HG03280 (cell line): ENCODE data around the gene VMP1.
"Not testable (repeated sequence)": the region's sequence is repeated elsewhere in the genome, so short reads cannot be mapped to it uniquely, and the experiment has no call there.

Experiments
- ATAC-seq: cut with Tn5 transposase; IDR thresholded peaks from one replicate; pipeline ENCODE4 v1.9.1; 2021; ENCODE audit warnings: mild to moderate bottlenecking, moderate library complexity; ENCODE audit not compliant: unreplicated experiment

The VMP1 gene

GRCh38 chr17:59838052-59838916 lies 130.8 kb downstream of the VMP1 start:
- no peak for ATAC-seq

GRCh38 chr17:59839651-59840328 lies 132.3 kb downstream of the VMP1 start:
- no peak for ATAC-seq

GRCh38 chr17:59840329-59841090 lies 133.1 kb downstream of the VMP1 start:
- no peak for ATAC-seq

DNA sequence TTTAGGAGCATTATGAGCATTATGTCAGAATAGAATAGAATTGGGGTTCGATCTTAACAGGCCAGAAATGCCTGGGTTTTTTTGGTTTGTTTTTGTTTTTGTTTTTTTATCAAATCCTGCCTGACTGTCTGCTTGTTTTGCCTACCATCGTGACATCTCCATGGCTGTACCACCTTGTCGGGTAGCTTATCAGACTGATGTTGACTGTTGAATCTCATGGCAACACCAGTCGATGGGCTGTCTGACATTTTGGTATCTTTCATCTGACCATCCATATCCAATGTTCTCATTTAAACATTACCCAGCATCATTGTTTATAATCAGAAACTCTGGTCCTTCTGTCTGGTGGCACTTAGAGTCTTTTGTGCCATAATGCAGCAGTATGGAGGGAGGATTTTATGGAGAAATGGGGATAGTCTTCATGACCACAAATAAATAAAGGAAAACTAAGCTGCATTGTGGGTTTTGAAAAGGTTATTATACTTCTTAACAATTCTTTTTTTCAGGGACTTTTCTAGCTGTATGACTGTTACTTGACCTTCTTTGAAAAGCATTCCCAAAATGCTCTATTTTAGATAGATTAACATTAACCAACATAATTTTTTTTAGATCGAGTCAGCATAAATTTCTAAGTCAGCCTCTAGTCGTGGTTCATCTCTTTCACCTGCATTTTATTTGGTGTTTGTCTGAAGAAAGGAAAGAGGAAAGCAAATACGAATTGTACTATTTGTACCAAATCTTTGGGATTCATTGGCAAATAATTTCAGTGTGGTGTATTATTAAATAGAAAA lies 133.8 kb downstream of the VMP1 start:
- not testable (repeated sequence) for ATAC-seq

DNA sequence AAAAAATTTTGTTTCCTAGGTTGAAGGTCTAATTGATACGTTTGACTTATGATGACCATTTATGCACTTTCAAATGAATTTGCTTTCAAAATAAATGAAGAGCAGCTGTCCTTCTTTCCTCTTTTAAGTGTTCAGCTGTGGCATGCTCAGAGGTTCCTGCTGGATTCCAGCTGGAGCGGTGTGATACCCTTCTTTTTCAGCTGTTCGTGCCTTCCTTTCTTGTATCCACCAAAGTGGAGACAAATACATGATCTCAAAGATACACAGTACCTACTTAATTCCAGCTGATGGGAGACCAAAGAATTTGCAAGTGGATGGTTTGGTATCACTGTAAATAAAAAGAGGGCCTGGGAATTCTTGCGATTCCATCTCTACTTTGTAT lies 134.4 kb downstream of the VMP1 start:
- not testable (repeated sequence) for ATAC-seq

DNA sequence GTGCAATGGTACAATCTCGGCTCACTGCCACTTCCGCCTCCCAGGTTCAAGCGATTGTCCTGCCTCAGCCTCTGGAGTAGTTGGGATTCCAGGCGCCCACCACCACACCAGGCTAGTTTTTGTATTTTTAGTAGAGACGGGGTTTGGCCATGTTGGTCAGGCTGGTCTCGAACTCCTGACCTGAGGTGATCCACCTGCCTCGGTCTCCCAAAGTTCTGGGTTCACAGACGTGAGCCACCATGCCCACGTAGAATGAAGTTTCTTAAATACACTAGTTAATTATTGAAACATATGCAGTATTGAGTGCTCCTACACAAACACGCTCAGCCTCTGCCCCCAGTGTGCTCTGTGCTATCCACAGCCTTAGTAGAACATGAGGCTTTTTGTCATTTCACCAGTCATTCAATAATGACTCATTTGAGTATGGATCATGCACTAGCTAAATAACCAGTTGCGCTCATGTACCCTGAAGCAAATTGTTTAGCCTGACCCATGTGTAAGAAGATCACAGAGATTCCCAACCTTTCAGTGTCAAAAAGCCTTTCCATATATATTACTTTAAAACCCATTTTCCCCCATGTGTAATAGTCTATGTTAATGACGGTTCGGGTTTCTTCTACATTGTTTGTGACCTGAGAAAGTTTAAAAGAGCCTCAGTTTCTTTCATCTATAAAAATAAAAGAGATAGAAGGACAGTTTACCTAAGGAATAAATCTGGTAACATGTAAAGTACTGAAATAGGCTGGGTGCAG lies 135.6 kb downstream of the VMP1 start:
- peak; percentile 35 for ATAC-seq

GRCh38 chr17:59844884-59845594 lies 137.6 kb downstream of the VMP1 start:
- no peak for ATAC-seq

- ATAC-seq, result no peak
Observed at GRCh38 chr17:59845595-59846393, 138.3 kb downstream of the VMP1 start.

GRCh38 chr17:59846394-59847165 lies 139.1 kb downstream of the VMP1 start:
- ATAC-seq, result no peak

DNA sequence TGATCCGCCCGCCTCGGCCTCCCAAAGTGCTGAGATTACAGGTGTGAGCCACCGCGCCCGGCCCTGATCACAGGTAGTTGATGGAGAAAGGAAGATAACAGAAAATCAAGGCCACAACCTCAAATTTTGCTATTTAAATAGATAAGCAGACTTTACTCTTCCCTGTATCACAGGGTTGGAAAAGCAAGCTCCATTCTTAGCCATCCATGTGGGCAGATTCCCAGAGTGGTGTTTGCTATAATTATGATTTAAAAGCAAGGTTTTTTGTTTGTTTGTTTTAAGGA lies 140.9 kb downstream of the VMP1 start:
- ATAC-seq, result no peak

DNA sequence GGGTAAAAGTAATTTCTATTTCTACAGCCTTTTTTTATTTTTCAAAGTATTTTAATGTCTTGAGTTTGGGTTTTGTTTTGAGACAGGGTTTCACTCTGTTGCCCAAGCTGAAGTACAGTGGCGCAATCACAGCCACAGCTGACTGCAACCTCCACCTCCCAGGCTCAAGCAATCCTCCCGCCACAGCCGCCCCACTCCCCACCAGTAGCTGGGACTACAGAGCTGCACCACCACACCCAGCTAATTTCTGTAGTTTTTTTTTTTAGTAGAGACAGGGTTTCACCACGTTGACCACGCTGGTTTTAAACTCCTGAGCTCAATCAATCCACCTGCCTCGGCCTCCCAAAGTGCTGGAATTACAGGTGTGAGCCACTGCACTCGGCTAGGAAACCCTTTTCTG lies 141.3 kb downstream of the VMP1 start:
- ATAC-seq, result no peak

DNA sequence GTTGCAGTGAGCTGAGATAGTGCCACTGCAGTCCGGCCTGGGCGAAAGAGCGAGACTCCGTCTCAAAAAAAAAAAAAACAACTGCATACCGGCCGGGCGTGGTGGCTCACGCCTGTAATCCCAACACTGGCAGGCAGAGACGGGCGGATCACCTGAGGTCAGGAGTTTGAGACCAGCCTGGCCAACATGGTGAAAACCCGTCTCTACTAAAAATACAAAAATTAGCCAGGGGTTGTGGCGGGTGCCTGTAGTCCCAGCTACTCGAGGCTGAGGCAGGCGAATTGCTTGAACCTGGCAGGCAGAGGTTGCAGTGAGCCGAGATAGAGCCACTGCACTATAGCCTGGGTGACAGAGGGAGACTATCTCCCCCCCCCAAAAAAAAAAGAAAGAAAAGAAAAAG lies 142.9 kb downstream of the VMP1 start:
- not testable (repeated sequence) for ATAC-seq

DNA sequence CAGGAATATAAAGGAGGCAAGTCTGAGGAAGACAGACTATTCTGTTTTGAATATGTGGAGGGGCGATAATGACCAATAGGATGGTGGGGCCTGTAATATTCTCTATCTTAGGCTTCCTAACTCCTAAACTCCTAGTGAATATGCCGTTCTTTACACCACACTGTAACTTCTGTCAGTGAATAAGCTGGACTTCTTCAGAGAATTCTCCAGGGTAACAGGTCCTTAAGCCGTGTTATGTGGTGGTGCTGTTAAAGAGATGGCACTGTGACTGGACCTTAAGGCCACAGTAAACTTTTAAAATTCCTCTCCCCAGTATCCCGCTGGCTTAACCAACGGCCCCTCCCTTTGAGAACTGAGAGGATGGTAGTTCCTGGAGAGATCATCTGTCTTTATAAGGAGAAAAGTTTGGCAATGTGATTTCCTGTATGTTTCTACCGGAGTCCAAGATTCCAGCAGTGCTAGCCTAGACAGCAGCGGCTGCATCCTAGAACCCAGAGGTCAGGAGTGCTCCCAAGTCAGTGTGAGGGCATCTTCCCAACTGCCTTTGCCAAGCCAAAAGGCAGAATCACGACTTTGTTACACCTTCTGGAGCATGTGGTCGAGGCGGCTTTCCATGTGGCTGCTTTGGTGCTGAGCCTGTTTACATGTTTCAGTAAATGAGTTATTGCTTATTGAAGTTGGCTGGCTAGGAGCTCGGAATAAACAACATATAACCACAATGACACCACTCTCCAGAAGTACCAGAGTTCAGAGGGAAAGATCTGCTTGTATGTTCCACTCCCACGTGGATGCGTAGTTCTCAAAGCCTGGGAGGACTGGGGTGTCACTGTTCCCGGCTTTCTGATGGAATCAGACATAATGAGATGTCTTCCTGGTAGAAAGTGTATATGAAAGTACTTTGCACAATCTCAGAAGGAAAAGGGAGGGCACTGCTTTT lies 144.3 kb downstream of the VMP1 start:
- no peak for ATAC-seq

DNA sequence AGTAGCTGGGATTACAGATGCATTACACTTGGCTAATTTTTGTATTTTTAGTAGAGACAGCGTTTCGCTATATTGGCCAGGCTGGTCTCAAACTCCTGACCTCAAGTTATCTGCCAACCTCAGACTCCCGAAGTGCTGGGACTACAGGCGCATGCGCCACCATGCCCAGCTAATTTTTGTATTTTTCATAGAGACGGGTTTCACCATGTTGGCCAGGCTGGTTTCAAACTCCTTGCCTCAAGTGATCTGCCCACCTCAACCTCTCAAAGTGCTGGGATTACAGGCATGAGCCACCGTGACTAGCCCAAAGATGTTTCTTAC lies 145.4 kb downstream of the VMP1 start:
- ATAC-seq, result not testable (repeated sequence)

- peak; percentile 54 for ATAC-seq
Observed at GRCh38 chr17:59853168-59853918, 145.9 kb downstream of the VMP1 start.

DNA sequence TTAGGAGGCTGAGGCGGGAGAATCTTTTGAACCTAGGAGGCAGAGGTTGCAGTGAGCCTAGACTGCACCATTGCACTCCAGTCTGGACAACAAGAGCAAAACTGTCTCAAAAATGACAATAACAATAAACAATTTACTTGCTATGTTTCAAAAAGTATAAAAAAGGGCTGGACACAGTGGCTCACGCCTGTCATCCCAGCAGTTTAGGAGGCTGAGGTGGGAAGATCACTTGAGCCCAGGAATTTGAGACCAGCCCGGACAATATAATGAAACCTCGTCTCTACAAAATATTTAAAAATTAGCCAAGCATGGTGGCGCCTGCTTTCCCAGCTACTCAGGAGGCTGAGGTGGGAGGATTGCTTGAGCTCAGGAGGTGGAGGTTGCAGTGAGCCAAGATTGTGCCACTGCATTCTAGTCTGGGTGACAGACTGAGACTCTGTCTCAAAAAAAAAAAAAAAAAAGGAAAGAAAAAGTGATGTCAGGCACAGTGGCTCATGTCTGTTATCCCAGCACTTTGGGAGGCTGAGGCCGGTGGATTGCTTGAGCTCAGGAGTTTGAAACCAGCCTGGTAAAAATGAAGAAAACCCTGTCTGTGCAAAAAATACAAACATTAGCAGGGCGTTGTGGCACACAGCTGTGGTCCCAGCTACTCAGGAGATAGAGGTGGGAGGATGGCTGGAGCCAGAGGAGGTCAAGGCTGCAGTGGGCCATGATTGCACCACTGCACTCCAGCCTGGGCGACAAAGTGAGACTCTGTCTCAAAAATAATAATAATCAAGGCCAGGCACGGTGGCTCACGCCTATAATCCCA lies 146.7 kb downstream of the VMP1 start:
- not testable (repeated sequence) for ATAC-seq
